H1 (cell line): Measurements from ENCODE around the gene TOP2A. TPM values are rescaled to one million over a fixed set of nuclear protein-coding genes. Genes with fewer than 3 reads are reported as not detected.

Source experiments
- CTCF ChIA-PET: fragments of 300-600 bp; sonication (Branson Sonifier 250); formaldehyde crosslinking; loops from one replicate; lab custom pipeline; 2021; ENCODE audit not compliant: partially characterized antibody; lab: Charles Lee
- POLR2A ChIA-PET: fragments of 300-600 bp; sonication (Branson Sonifier 250); formaldehyde crosslinking; loops from one replicate; lab custom pipeline; 2021; ENCODE audit warnings: inconsistent platforms; ENCODE audit not compliant: partially characterized antibody; lab: Charles Lee
- DNase-seq, 2 experiments: peaks; one replicate each; pipeline versions ENCODE4 v3.0.0 to v3.0.0-alpha.2; 2010 to 2022; ENCODE audit warnings: low spot score in 2 of 2, low read depth in 1 of 2, mixed read lengths in 1 of 2
- FAIRE-seq: peaks from 2 replicates; lab custom pipeline; 2011; peaks lifted over from hg19 to GRCh38; lab: Jason Lieb, UNC
- H2AFZ ChIP-seq: 2 replicates; pipeline ENCODE4 v1.8.1; 2012; ENCODE audit warnings: low read length, inconsistent platforms
- H2AK5ac ChIP-seq: 2 replicates; pipeline ENCODE4 v1.6.1; 2013; ENCODE audit warnings: low read depth, low read length
- H2BK120ac ChIP-seq: replicated peaks from 2 replicates; pipeline ENCODE3; 2013; ENCODE audit warnings: low read depth, low read length, inconsistent platforms
- H2BK12ac ChIP-seq: 2 replicates; pipeline ENCODE4 v1.6.1; 2013; ENCODE audit warnings: low read depth, low read length
- H2BK15ac ChIP-seq: 2 replicates; pipeline ENCODE4 v1.6.1; 2013; ENCODE audit warnings: low read length
- H2BK20ac ChIP-seq: 2 replicates; pipeline ENCODE4 v1.6.1; 2013; ENCODE audit warnings: low read length
- H2BK5ac ChIP-seq: 2 replicates; pipeline ENCODE4 v1.6.1; 2013; ENCODE audit warnings: low read depth, low read length
- H3K14ac ChIP-seq: 2 replicates; pipeline ENCODE4 v1.6.1; 2013; ENCODE audit warnings: inconsistent platforms; ENCODE audit not compliant: insufficient read length
- H3K18ac ChIP-seq: 2 replicates; pipeline ENCODE4 v1.6.1; 2013; ENCODE audit warnings: low read length; ENCODE audit errors: extremely low read depth
- H3K23ac ChIP-seq: 2 replicates; pipeline ENCODE4 v1.6.1; 2013; ENCODE audit warnings: inconsistent platforms; ENCODE audit not compliant: insufficient read length
- H3K23me2 ChIP-seq: 2 replicates; pipeline ENCODE4 v1.6.1; 2013; ENCODE audit warnings: low read depth, low read length
- H3K27ac ChIP-seq: 2 replicates; pipeline ENCODE4 v1.6.1; 2011; ENCODE audit warnings: low read depth, low read length, inconsistent platforms
- H3K27me3 ChIP-seq, 4 experiments: replicated peaks in 1 of 4; 1 replicate in 1 of 4; 2 replicates in 3 of 4; pipeline versions ENCODE4 v1.6.1 to v1.8.1; 2011 to 2013; ENCODE audit warnings: low read length in 3 of 4, mild to moderate bottlenecking in 3 of 4, inconsistent platforms in 2 of 4, mixed read lengths in 2 of 4, moderate library complexity in 1 of 4; ENCODE audit not compliant: control insufficient read depth in 3 of 4, insufficient read depth in 3 of 4; ENCODE audit errors: extremely low read depth in 1 of 4
- H3K36me3 ChIP-seq, 4 experiments: 2 replicates each; pipeline versions ENCODE4 v1.6.1 to v1.8.1; 2011 to 2013; ENCODE audit warnings: mild to moderate bottlenecking in 4 of 4, low read length in 3 of 4, moderate library complexity in 2 of 4, control low read depth in 1 of 4, inconsistent platforms in 1 of 4; ENCODE audit not compliant: insufficient read depth in 4 of 4, control insufficient read depth in 2 of 4
- H3K4ac ChIP-seq: replicated peaks from 2 replicates; pipeline ENCODE3; 2013; ENCODE audit warnings: low read length, low read depth, mixed read lengths, inconsistent platforms; ENCODE audit not compliant: insufficient read length
- H3K4me1 ChIP-seq, 4 experiments: replicated peaks in 1 of 4; 1 replicate in 1 of 4; 2 replicates in 3 of 4; pipeline versions ENCODE4 v1.6.1 to v1.8.1; 2011 to 2013; ENCODE audit warnings: low read length in 3 of 4, inconsistent platforms in 2 of 4, mixed read lengths in 1 of 4; ENCODE audit not compliant: insufficient read depth in 4 of 4, control insufficient read depth in 3 of 4
- H3K4me2 ChIP-seq, 2 experiments: 2 replicates each; pipeline versions ENCODE4 v1.6.1 to v1.8.1; 2011 to 2013; ENCODE audit warnings: low read depth in 2 of 2, low read length in 2 of 2, control low read depth in 1 of 2, inconsistent platforms in 1 of 2, mild to moderate bottlenecking in 1 of 2; ENCODE audit not compliant: insufficient read depth in 1 of 2
- H3K4me3 ChIP-seq, 4 experiments: fragments of 200-600, 300-600 bp in 1 of 4; sonication (generic), shearing (Covaris generic), sonication (Bioruptor Twin) in 1 of 4; 2 replicates each; pipeline versions ENCODE4 v1.5.1 to v1.8.1; 2011 to 2016; ENCODE audit warnings: low read length in 4 of 4, low read depth in 3 of 4, control low read depth in 2 of 4, inconsistent platforms in 2 of 4, mild to moderate bottlenecking in 2 of 4, mixed read lengths in 1 of 4, moderate library complexity in 1 of 4; ENCODE audit not compliant: insufficient read depth in 2 of 4; ENCODE audit errors: extremely low read depth in 1 of 4
- H3K56ac ChIP-seq: replicated peaks from 2 replicates; pipeline ENCODE3; 2013; ENCODE audit warnings: low read depth, mild to moderate bottlenecking, mixed read lengths, low read length, inconsistent platforms; ENCODE audit not compliant: insufficient read length
- H3K79me1 ChIP-seq: 2 replicates; pipeline ENCODE4 v1.6.1; 2013; ENCODE audit warnings: low read depth, low read length, control low read depth
- H3K79me2 ChIP-seq, 2 experiments: 2 replicates each; pipeline versions ENCODE4 v1.6.1 to v1.8.1; 2012 to 2013; ENCODE audit warnings: low read length in 2 of 2, mild to moderate bottlenecking in 2 of 2, inconsistent platforms in 1 of 2; ENCODE audit not compliant: insufficient read depth in 2 of 2, control insufficient read depth in 1 of 2
- H3K9ac ChIP-seq, 4 experiments: replicated peaks in 1 of 4; 1 replicate in 1 of 4; 2 replicates in 3 of 4; pipeline versions ENCODE4 v1.6.1 to v1.8.1; 2011 to 2013; ENCODE audit warnings: low read depth in 3 of 4, low read length in 3 of 4, control low read depth in 2 of 4, mild to moderate bottlenecking in 2 of 4, moderate library complexity in 2 of 4, inconsistent platforms in 1 of 4; ENCODE audit errors: extremely low read depth in 1 of 4
- H3K9me3 ChIP-seq, 2 experiments: 2 replicates each; pipeline versions ENCODE4 v1.6.1 to v1.8.1; 2012 to 2013; ENCODE audit warnings: mild to moderate bottlenecking in 2 of 2, moderate library complexity in 2 of 2, control low read depth in 1 of 2, inconsistent platforms in 1 of 2, low read depth in 1 of 2, low read length in 1 of 2, mixed read lengths in 1 of 2; ENCODE audit not compliant: insufficient read depth in 2 of 2
- H4K20me1 ChIP-seq, 2 experiments: replicated peaks in 1 of 2; 2 replicates each; pipeline versions ENCODE3 to v1.8.1; 2011 to 2013; ENCODE audit warnings: inconsistent platforms in 2 of 2, low read length in 2 of 2, mild to moderate bottlenecking in 1 of 2; ENCODE audit not compliant: insufficient read depth in 2 of 2, control insufficient read depth in 1 of 2
- H4K5ac ChIP-seq: 2 replicates; pipeline ENCODE4 v1.6.1; 2013; ENCODE audit warnings: low read length, low read depth, mixed read lengths, inconsistent platforms; ENCODE audit not compliant: insufficient read length
- H4K8ac ChIP-seq: 2 replicates; pipeline ENCODE4 v1.8.0; 2013; ENCODE audit warnings: mild to moderate bottlenecking, moderate library complexity, low read length, inconsistent platforms; ENCODE audit not compliant: insufficient read depth; ENCODE audit errors: extremely low read depth
- H4K91ac ChIP-seq: replicated peaks from 2 replicates; pipeline ENCODE3; 2013; ENCODE audit warnings: low read length, mixed read lengths, inconsistent platforms; ENCODE audit not compliant: insufficient read length
- BRCA1 ChIP-seq: IDR thresholded peaks from 2 replicates; pipeline ENCODE4 v1.6.1; 2012; ENCODE audit warnings: low read depth, low read length, improper control_type of control experiment
- EGR1 ChIP-seq: IDR thresholded peaks from 2 replicates; pipeline ENCODE4 v1.6.1; 2011; ENCODE audit warnings: low read depth, low read length, borderline replicate concordance
- HDAC6 ChIP-seq: IDR thresholded peaks from one replicate; pipeline ENCODE4 v1.7.1; 2012; ENCODE audit warnings: low read depth, mild to moderate bottlenecking, inconsistent platforms, low read length, moderate library complexity
- MAFK ChIP-seq: IDR thresholded peaks from 2 replicates; pipeline ENCODE4 v1.6.1; 2012; ENCODE audit warnings: low read depth, mild to moderate bottlenecking, improper control_type of control experiment, low read length
- MAX ChIP-seq: IDR thresholded peaks from 2 replicates; pipeline ENCODE4 v1.6.1; 2012; ENCODE audit warnings: inconsistent platforms
- NRF1 ChIP-seq: IDR thresholded peaks from 2 replicates; pipeline ENCODE4 v1.6.1; 2011; ENCODE audit warnings: mild to moderate bottlenecking, low read depth, low read length, improper control_type of control experiment
- RAD21 ChIP-seq, 2 experiments: IDR thresholded peaks in 1 of 2; conservative IDR thresholded peaks in 1 of 2; 2 replicates each; pipeline ENCODE4 v1.6.1; 2011; ENCODE audit warnings: low read depth in 2 of 2, low read length in 2 of 2, improper control_type of control experiment in 1 of 2, inconsistent platforms in 1 of 2, mild to moderate bottlenecking in 1 of 2, moderate library complexity in 1 of 2
- RXRA ChIP-seq: IDR thresholded peaks from 2 replicates; pipeline ENCODE4 v1.6.1; 2011; ENCODE audit warnings: low read depth, mild to moderate bottlenecking, low read length, moderate library complexity; ENCODE audit not compliant: insufficient read depth
- TAF1 ChIP-seq: IDR thresholded peaks from 2 replicates; pipeline ENCODE4 v1.6.1; 2011; ENCODE audit warnings: mild to moderate bottlenecking, low read depth, low read length
- WGBS, 2 experiments: shearing (Covaris generic) in 1 of 2; methylation state at CpG; one replicate each; pipeline versions ENCODE4 v1.1.6 to v1.1.7; 2013 to 2015; ENCODE audit warnings: low lambda C conversion rate in 2 of 2, mixed read lengths in 2 of 2, inconsistent platforms in 1 of 2, low coverage in 1 of 2, missing lambda C conversion rate in 1 of 2; ENCODE audit not compliant: insufficient replicate concordance in 2 of 2, insufficient coverage in 1 of 2, insufficient read length in 1 of 2; ENCODE audit errors: extremely low coverage in 1 of 2, missing lambda C conversion rate in 1 of 2; 5-methylcytosine and 5-hydroxymethylcytosine counted together
- polyA plus RNA-seq, 7 experiments: library from polyadenylated mRNA; depleted of rRNA in 3 of 7; stranded (reverse) in 5 of 7; unstranded in 2 of 7; fragments of >200 nt in 5 of 7; fragments of 200-250 nt in 2 of 7; gene quantifications; 1 replicate in 5 of 7; 2 replicates in 1 of 7; 4 replicates in 1 of 7; pipeline versions ENCODE4 v1.2.1 to v1.2.3, GENCODE V29; 2011 to 2013; ENCODE audit warnings: missing spikeins in 2 of 7, mixed read lengths in 2 of 7
- total RNA-seq: library from RNA; stranded (reverse); fragmentation: NEBNext Ultra II Directional; extraction: Animal tissue kit (Norgen Biotek cat#: 25700); gene quantifications from 2 replicates; pipeline ENCODE4 v1.2.1, GENCODE V29; 2021

TOP2A gene
- total and polyA plus RNA-seq, 2 of the 8 experiments (the other 6 are each of a cell fraction or from before 2014, with no cell fraction given): 83.1 to 291 TPM

- TF ChIP-seq NRF1 (no peak), MAX (no peak), TAF1 (no peak), RAD21 (IDR thresholded peaks at IDR 0.05 in 1 of 2, conservative IDR thresholded peaks at IDR 0.05 in 1 of 2; ENCODE audit: low read depth in 2 of 2, low read length in 2 of 2) (no peak), MAFK (no peak), HDAC6 (no peak), EGR1 (no peak), RXRA (no peak), BRCA1 (no peak)
Observed at GRCh38 chr17:40430272-40431230, 12.9 kb upstream of the TOP2A start.

More at GRCh38 chr17:40430272-40431230, 12.9 kb upstream of the TOP2A start:
- Histone ChIP-seq H3K27me3 (no peaks in the 10 kb centered on the region), H2AFZ (no peak overlapping the region), H3K79me2 (no peaks in the 10 kb centered on the region), H3K4me2 (no peak overlapping the region), H4K8ac (no peak overlapping the region; the same call in 1 of the 2 replicates), H3K36me3 (no peaks in the 10 kb centered on the region), H2BK20ac (no peak overlapping the region), H3K23me2 (no peaks in the 10 kb centered on the region; the same call in 1 of the 2 replicates), H3K9me3 (no peaks in the 10 kb centered on the region), H3K9ac (no peak overlapping the region), H4K20me1 (no peaks in the 10 kb centered on the region), H3K23ac (no peak overlapping the region), H3K14ac (no peak overlapping the region), H3K56ac (no peak overlapping the region), H3K4me1 (peaks cover 2 to 6% (median 5%) of the 10 kb centered on the region in 4 experiments), H2BK120ac (no peak overlapping the region), H2AK5ac (no peak overlapping the region), H2BK15ac (no peak overlapping the region), H3K79me1 (no peaks in the 10 kb centered on the region), H3K4ac (no peak overlapping the region), H2BK5ac (no peak overlapping the region), H3K27ac (no peak overlapping the region), H3K4me3 (no peak overlapping the region), H2BK12ac (no peak overlapping the region), H4K5ac (no peak overlapping the region), H4K91ac (no peak overlapping the region), H3K18ac (no peak overlapping the region)
- ChIA-PET POLR2A (no interaction called here), CTCF (interaction anchor here (0.6 to 5.7 kb wide), 10 partner anchors 10 to 185 kb away, joined by 3 to 30 read pairs (median 4); partner anchors contain the start of gene TOP2A)
- DNase-seq (no peak), FAIRE-seq (no peak)
- WGBS, 2 experiments: 90% methylated on average over 10 of the region's 10 CpGs; no CpG with 5 or more reads in 1 of the 2 experiments
